NCI-H2196 (cell line): Measurements from ENCODE around the gene TASL.
"Not testable (repeated sequence)": the region's sequence is repeated elsewhere in the genome, so short reads cannot be mapped to it uniquely, and the experiment has no call there.

ENCODE experiments used
- DNase-seq: peaks from one replicate; lab custom pipeline; 2025; ENCODE audit not compliant: unreplicated experiment; lab: John Stamatoyannopoulos, UW

Gene TASL

DNA sequence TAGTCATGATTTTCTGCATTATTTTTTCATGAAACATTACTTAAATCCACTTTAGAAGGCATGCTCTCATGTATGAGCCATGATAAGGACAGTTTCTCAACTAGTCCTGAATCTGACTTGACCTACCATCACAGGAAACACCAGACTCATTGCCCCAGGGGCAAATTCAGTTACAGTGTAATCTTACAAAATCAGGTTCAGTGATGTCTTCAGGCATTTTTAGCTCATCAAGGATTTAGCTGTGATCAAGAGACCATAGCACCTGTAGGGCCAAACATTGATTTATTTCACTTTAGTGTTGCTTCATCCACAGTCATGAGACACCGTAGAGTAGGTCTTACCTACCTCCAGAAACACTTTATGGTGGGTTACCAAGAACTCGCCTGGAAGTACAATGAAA lies 3.1 kb upstream of the TASL start:
- no peak for DNase-seq

DNA sequence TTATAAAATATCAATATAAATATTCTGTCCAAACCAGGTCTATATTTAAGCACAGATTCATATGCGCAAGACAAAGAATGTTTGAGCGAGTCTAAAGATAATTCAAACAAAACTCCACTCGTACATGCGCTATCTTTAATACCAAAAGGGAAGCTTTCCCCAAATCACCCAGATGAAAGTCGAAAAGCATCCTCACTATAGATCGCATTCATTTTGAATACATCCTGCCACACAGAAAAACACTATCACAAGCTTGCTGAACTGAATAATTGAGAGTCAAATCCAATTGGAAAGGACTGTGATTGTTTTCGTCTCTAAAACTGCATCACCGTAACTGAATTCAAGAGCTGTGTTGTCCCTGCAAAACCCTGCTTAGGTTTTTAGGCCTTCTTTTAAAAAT lies 685 bp downstream of the TASL start:
- no peak for DNase-seq

DNA sequence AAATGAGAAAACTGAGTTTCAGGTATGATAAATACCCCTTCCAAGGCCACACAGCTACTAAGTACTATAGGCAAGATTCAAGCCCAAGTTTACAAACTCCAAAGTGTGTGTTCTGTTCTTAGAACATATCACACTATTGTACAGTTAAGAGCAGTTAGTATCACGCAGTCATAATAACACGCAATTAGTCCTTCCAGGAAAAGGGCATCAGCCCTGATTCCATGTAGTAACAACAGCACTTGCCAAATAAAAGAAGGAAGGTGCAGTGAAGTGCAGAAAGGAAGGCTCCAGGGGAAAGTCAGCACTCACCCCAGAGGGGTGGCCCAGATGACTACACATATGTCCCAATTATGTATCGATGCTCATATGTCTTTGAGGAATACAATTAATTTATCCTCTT lies 4.4 kb downstream of the TASL start:
- DNase-seq = no peak

DNA sequence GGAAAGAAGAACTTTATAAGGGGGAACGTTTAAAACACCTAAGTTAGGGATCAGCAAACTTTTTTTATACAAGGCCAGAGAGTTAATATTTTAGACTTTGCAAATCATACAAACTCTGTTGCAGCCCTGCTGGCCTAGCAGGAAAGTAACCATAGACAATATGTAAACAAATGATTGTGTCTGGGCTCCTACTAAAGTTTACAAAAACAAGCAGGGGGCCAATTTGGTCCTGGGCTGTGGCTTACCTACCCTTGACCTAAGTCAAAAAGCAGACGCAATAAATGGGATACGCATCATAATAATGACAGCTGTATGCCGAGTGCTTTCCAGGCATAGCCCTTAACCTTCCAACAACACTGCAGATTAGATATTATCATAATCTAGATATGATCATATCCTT lies 4.9 kb downstream of the TASL start:
- no peak for DNase-seq

DNA sequence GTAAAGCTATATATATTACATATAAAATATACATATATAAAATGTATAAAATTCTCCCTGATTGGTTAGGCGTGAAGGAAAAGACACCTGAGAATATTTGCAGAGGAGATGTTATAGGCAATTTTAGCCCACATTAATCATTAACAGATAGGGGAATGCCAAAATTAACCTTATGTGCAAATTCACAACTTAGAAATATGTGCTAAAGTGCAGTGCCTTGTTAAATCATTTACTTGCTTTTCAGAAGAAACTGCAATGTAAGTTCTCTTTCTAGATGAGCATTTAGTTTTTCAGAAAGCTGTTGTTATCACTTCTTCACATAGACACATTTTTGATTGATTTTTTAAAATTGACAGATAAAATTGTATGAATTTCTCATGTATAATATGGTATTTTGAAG lies 5.6 kb downstream of the TASL start:
- DNase-seq = no peak

DNA sequence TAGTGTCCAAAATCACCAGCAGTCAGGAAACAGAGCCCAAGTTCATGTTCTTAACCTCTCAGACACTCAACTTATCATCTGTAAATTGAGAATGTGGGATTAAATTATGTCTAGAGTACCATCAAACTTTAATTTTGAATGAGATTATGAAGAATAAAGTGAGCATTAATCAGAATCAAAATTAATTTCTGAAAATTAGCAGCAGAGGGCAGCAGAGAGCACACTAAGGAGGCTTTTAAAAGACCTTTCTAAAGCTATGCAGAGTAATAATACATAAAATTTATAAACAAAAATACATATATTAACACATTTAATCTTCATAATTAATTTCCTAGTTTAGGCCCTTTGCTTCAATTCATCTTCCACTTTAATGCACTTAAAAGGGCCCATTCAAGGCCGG lies 7.1 kb downstream of the TASL start:
- peak; percentile 13 for DNase-seq

DNA sequence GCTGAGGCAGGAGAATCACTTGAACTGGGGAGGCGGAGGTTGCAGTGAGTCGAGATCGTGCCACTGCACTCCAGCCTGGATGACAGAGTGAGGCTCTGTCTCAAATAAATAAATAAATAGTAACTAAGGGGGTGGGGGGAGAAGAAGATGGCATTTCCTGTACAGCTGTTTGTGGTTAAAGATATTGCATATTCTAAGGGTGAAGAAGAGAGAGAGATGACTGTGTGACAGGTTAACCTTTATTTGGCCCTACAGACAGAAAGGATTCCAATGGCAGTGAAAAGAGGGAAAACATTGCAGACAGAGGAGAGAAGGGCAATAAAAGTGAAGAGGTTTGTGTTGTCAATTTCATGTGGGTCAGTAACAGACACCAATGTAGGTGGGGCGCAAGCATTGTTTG lies 9.4 kb downstream of the TASL start:
- DNase-seq = no peak

DNA sequence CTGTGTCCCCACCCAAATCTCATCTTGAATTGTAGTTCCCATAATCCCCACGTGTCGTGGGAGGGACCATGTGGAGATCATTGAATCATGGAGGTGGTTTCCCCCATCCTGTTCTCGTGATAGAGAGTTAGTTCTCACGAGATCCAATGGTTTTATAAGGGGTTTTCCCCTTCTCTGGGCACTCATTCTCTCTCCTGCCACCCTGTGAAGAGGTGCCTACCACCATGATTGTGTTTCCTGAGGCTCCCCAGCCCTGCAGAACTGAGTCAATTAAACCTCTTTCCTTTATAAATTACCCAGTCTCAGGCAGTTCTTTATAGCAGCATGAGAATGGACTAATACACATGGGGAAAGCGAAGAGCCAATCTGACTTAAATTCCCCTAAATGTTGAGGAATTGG lies 14.5 kb downstream of the TASL start:
- not testable (repeated sequence) for DNase-seq

DNA sequence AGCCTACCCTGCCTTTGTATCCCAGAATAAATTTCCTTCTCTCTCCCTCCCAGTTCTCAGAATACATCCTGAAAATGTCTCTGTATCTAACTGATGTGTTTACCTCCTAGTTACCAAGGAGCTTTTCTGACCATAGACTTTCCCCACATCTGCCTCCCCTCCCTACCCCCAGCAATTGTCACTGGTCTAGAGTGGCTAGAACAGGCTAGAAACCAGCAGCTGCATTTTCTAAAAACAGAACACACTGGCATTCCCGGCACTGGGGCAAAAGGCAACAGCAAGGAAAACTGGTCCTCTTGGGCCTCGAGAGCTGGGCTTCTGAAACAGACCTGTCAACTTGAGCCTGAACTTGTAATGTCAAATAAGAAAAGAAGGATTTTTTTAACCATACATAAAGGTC lies 16.4 kb downstream of the TASL start:
- DNase-seq = no peak

DNA sequence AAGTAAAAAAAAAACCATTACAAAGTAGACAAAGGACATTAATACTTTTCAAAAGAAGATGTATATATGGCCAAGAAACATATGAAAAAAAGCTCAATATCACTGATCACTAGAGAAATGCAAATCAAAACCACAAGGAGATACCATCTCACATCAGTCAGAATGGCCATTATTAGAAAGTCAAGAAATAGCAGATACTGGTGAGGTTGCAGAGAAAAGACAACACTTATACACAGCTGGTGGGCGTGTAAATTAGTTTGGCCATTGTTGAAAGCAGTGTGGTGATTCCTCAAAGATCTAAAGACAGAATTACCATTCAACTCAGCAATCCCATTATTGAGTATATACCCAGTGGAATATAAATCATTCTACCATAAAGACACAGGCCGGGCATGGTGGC lies 39.3 kb downstream of the TASL start:
- no peak for DNase-seq

DNA sequence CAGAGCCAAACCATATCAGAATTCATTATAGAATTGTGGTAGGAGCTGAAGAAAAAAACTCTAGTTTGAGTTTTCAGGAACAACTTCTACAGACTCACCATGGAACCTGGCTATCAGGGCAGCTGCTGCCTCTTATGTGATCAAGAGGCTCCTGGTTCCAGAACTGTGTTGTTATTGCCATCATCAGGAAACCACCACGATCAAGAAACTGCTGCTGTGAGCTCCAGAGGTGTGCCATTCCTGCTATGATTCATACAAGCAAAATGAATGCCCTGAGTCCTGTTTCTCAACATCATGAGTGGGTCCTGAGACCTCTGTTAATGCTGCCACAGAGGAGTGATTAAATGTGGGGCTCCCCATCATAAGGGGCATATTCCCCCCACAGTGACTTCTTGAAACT lies 43.7 kb downstream of the TASL start:
- no peak for DNase-seq

DNA sequence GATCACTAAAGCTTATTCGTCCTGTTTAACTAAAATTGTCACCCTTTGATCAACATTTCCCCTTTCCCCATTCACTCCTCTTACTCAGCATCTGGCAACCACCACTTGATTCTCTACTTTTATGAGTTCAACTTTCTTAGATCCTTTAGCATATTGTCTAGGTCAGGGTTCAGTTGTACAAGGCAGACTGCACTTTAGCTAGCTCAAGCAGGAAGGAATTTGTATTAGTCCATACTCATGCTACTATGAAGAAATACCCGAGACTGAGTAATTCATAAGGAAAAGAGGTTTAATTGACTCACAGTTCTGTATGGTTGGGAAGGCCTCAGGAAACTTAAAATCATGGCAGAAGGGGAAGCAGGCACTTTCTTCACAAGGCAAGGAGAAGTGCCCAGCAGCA lies 44.3 kb downstream of the TASL start:
- no peak for DNase-seq

DNA sequence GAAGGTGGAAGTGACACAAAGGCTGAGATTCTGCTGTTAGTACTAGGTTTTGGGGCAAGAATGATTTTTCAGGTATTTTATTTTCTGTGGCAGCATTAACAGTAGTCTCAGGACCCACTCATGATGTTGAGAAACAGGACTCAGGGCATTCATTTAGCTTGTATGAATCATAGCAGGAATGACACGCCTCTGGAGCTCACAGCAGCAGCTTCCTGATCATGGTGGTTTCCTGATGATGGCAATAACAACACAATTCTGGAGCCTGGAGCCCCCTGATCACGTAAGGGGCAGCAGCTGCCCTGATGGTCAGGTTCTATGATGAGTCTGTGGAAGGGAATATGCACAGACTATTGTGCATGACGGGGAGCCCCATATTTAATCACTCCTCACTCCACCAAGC lies 47.0 kb downstream of the TASL start:
- no peak for DNase-seq

DNA sequence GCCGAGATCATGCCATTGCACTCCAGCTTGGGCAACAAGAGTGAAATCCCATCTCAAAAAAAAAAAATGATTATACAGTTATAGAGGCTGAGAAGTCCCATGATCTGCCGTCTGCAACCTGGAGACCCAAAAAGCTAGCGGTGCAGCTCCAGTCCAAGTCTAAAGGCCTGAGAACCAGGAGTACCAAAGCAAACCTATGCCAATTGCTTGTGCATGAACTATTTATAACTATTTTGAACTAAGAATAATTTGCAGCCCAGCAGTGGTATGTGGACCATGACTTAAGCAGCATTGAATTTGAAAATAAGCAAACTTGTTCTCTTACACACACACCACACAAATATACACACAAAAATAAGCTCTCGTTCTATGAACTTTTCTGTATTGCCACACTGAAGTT lies 51.8 kb downstream of the TASL start:
- no peak for DNase-seq

DNA sequence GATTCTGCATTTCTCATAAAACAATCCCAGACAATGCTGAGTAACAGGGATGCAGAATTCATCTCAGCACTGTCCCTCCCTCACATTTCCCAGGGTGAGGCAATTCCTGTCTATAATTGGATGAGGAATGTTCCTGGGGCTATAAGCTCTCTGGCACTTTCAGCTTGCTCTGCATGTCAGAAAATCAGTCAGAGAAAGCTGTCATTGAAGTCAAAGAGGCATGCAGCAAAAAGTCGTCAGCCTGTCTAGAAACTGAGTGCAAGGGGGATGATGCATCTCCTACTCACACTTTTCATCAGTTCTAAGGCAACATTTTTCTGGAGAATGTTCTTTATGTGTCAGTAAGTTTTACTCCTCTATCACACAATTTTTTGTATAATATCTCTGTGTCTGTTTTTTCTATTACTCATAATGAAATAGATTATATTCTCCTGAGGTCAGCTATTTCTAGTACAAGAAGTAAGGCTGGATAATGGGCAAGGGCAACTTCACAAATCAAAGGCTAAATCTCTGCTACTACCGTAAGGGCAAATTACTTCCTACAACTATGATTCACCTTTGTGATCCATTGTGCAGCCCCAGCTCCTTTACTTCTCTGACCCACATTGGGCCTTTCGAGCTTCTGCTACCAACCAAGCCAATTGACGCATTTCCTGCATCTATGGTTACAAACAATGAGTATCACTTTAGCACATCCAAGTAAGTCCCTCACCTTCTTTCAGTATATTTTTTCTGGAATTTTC lies 56.0 kb downstream of the TASL start:
- DNase-seq = no peak

DNA sequence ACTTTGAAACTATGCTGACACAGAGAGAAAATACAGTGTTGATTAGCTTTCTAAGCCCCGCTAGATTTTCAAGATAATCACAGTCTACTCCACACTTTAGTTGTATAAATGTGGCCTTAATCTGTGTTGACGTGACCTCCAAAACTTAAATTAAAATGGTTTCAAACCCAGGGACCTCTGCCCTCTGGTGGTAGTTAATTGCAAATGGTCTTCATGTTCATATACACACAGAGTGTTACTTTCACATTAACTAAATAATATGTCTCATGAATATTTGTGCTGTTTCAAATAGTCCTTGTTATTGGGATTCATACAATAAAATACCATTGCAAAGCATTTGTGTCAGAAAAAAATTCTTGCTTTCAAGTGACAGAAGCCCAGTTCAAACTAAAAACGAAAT lies 64.3 kb downstream of the TASL start:
- no peak for DNase-seq
